H9 (cell line): ENCODE data around the gene TTC28. TPM values are rescaled to one million over a fixed set of nuclear protein-coding genes. Genes with fewer than 3 reads are reported as not detected.

Source experiments
- DNase-seq: peaks from one replicate; pipeline ENCODE4 v3.0.0-alpha.2; 2017
- H2AFZ ChIP-seq: one replicate; pipeline ENCODE4 v1.6.1; 2013; ENCODE audit warnings: mild to moderate bottlenecking, low read length, control low read depth, moderate library complexity
- H2AK5ac ChIP-seq: 2 replicates; pipeline ENCODE4 v1.6.1; 2013; ENCODE audit warnings: low read length, control low read depth, mixed read lengths; ENCODE audit not compliant: insufficient read length
- H2BK120ac ChIP-seq: one replicate; pipeline ENCODE4 v1.6.1; 2013; ENCODE audit warnings: low read depth, mild to moderate bottlenecking, low read length, control low read depth, inconsistent platforms; ENCODE audit not compliant: poor library complexity, severe bottlenecking
- H2BK12ac ChIP-seq: 2 replicates; pipeline ENCODE4 v1.6.1; 2013; ENCODE audit warnings: low read length, control low read depth, mixed read lengths, low read depth; ENCODE audit not compliant: insufficient read length
- H2BK15ac ChIP-seq: 2 replicates; pipeline ENCODE4 v1.6.1; 2013; ENCODE audit warnings: low read depth, low read length, control low read depth
- H2BK20ac ChIP-seq: one replicate; pipeline ENCODE4 v1.6.1; 2013; ENCODE audit warnings: low read depth, mild to moderate bottlenecking, low read length, control low read depth, inconsistent platforms; ENCODE audit not compliant: poor library complexity, severe bottlenecking
- H2BK5ac ChIP-seq: 2 replicates; pipeline ENCODE4 v1.6.1; 2013; ENCODE audit warnings: low read length, control low read depth, mixed read lengths; ENCODE audit not compliant: insufficient read length
- H3K14ac ChIP-seq: 2 replicates; pipeline ENCODE4 v1.6.1; 2013; ENCODE audit warnings: low read length, control low read depth; ENCODE audit not compliant: insufficient read depth
- H3K18ac ChIP-seq: 2 replicates; pipeline ENCODE4 v1.6.1; 2013; ENCODE audit warnings: low read depth, mild to moderate bottlenecking, mixed read lengths, low read length, control low read depth; ENCODE audit not compliant: insufficient read length
- H3K23ac ChIP-seq: 2 replicates; pipeline ENCODE4 v1.6.1; 2013; ENCODE audit warnings: low read length, control low read depth, mixed read lengths, low read depth; ENCODE audit not compliant: insufficient read length
- H3K23me2 ChIP-seq: 2 replicates; pipeline ENCODE4 v1.6.1; 2013; ENCODE audit warnings: low read depth, mild to moderate bottlenecking, mixed read lengths, low read length, control low read depth; ENCODE audit not compliant: insufficient read length, poor library complexity, severe bottlenecking
- H3K27ac ChIP-seq: 2 replicates; pipeline ENCODE4 v1.5.1; 2013; ENCODE audit warnings: low read length, control low read depth, mixed read lengths, low read depth; ENCODE audit not compliant: insufficient read length
- H3K27me3 ChIP-seq: 2 replicates; pipeline ENCODE4 v1.6.1; 2013; ENCODE audit warnings: low read length, control low read depth, inconsistent platforms; ENCODE audit not compliant: insufficient read depth
- H3K4ac ChIP-seq: 2 replicates; pipeline ENCODE4 v1.6.1; 2013; ENCODE audit warnings: low read depth, mild to moderate bottlenecking, control low read depth, inconsistent platforms, low read length, moderate library complexity
- H3K4me1 ChIP-seq: 2 replicates; pipeline ENCODE4 v1.6.1; 2013; ENCODE audit warnings: low read length, control low read depth, inconsistent platforms; ENCODE audit not compliant: insufficient read depth
- H3K4me2 ChIP-seq: 2 replicates; pipeline ENCODE4 v1.6.1; 2013; ENCODE audit warnings: low read length, control low read depth, mixed read lengths; ENCODE audit not compliant: insufficient read length, insufficient read depth
- H3K56ac ChIP-seq: 2 replicates; pipeline ENCODE4 v1.6.1; 2013; ENCODE audit warnings: low read depth, mild to moderate bottlenecking, mixed read lengths, low read length, control low read depth; ENCODE audit not compliant: insufficient read length
- H3K79me1 ChIP-seq: 2 replicates; pipeline ENCODE4 v1.6.1; 2013; ENCODE audit warnings: low read depth, mild to moderate bottlenecking, moderate library complexity, low read length, control low read depth, inconsistent platforms; ENCODE audit not compliant: insufficient read depth, poor library complexity, severe bottlenecking
- H3K79me2 ChIP-seq: 2 replicates; pipeline ENCODE4 v1.6.1; 2013; ENCODE audit warnings: low read length, control low read depth, inconsistent platforms; ENCODE audit not compliant: insufficient read depth
- H3K9ac ChIP-seq: 2 replicates; pipeline ENCODE4 v1.6.1; 2013; ENCODE audit warnings: low read length, control low read depth, mixed read lengths; ENCODE audit not compliant: insufficient read length; ENCODE audit errors: extremely low read depth
- H3K9me3 ChIP-seq: one replicate; pipeline ENCODE4 v1.6.1; 2013; ENCODE audit warnings: low read depth, low read length, inconsistent platforms; ENCODE audit not compliant: control insufficient read depth
- H3T11ph ChIP-seq: one replicate; pipeline ENCODE4 v1.6.1; 2013; ENCODE audit warnings: mild to moderate bottlenecking, low read length, control low read depth, inconsistent platforms
- H4K20me1 ChIP-seq: one replicate; pipeline ENCODE4 v1.6.1; 2013; ENCODE audit not compliant: control insufficient read depth, insufficient read length, insufficient read depth
- H4K5ac ChIP-seq: 2 replicates; pipeline ENCODE4 v1.6.1; 2013; ENCODE audit warnings: low read depth, mild to moderate bottlenecking, mixed read lengths, low read length, control low read depth; ENCODE audit not compliant: insufficient read length
- H4K8ac ChIP-seq: replicated peaks from 2 replicates; pipeline ENCODE4 v1.6.1; 2013; ENCODE audit warnings: low read length, control low read depth, mixed read lengths, low read depth; ENCODE audit not compliant: insufficient read length
- H4K91ac ChIP-seq: 2 replicates; pipeline ENCODE4 v1.6.1; 2013; ENCODE audit warnings: low read depth, mild to moderate bottlenecking, moderate library complexity, mixed read lengths, low read length, control low read depth; ENCODE audit not compliant: insufficient read length
- H3K27ac Mint-ChIP-seq, 3 experiments: 2 replicates in 2 of 3; 3 replicates in 1 of 3; pipeline ENCODE4 v1.8.0; 2020 to 2021; ENCODE audit warnings: mixed read lengths in 3 of 3, mild to moderate bottlenecking in 1 of 3, moderate library complexity in 1 of 3
- H3K27me3 Mint-ChIP-seq: 2 replicates; pipeline ENCODE4 v1.8.0; 2021; ENCODE audit warnings: low read depth, mild to moderate bottlenecking, moderate library complexity, mixed read lengths
- H3K36me3 Mint-ChIP-seq, 3 experiments: 2 replicates in 2 of 3; 3 replicates in 1 of 3; pipeline ENCODE4 v1.8.0; 2020 to 2021; ENCODE audit warnings: low read depth in 3 of 3, mixed read lengths in 3 of 3; ENCODE audit not compliant: insufficient read depth in 1 of 3
- H3K4me1 Mint-ChIP-seq, 2 experiments: 2 replicates each; pipeline ENCODE4 v1.8.0; 2020; ENCODE audit warnings: mixed read lengths in 2 of 2
- H3K4me3 Mint-ChIP-seq, 2 experiments: 2 replicates in 1 of 2; 3 replicates in 1 of 2; pipeline ENCODE4 v1.8.0; 2020 to 2021; ENCODE audit warnings: mild to moderate bottlenecking in 2 of 2, mixed read lengths in 2 of 2, moderate library complexity in 1 of 2
- H3K9me3 Mint-ChIP-seq, 2 experiments: 2 replicates in 1 of 2; 3 replicates in 1 of 2; pipeline ENCODE4 v1.8.0; 2020; ENCODE audit warnings: mild to moderate bottlenecking in 2 of 2, mixed read lengths in 2 of 2, moderate library complexity in 1 of 2
- CTCF ChIP-seq: fragments of 200-600 bp; sonication (generic); conservative IDR thresholded peaks from 3 replicates; pipeline ENCODE4 v1.8.0; 2021; ENCODE audit warnings: antibody characterized with exemption, mild to moderate bottlenecking
- WGBS: extraction: QIAGEN DNeasy Blood & Tissue Kit; methylation state at CpG from one replicate; pipeline ENCODE4 v1.1.7; 2013; ENCODE audit warnings: missing lambda C conversion rate, low lambda C conversion rate, mixed read lengths; ENCODE audit not compliant: insufficient read length; ENCODE audit errors: extremely low coverage; 5-methylcytosine and 5-hydroxymethylcytosine counted together
- total RNA-seq: library from RNA; stranded (reverse); gene quantifications from 2 replicates; pipeline ENCODE4 v1.2.1, GENCODE V29; 2021

TTC28 gene
- total RNA-seq, 1 experiment from 2014 or later = 13.6 TPM

GRCh38 chr22:28025333-28025732 is 654.3 kb downstream of the TTC28 start:
- Histone ChIP-seq H2BK12ac (no peak overlapping the region), H3K79me1 (no peaks in the 10 kb centered on the region), H4K20me1 (no peaks in the 10 kb centered on the region), H3K4me1 (no peaks in the 10 kb centered on the region), H2BK5ac (no peak overlapping the region), H2BK20ac (no peak overlapping the region), H3K4me2 (no peak overlapping the region), H3K9ac (no peak overlapping the region), H3K27me3 (no peaks in the 10 kb centered on the region), H3K79me2 (no peaks in the 10 kb centered on the region), H2AFZ (no peak overlapping the region), H4K5ac (no peak overlapping the region), H3K9me3 (no peaks in the 10 kb centered on the region), H4K8ac (no peak overlapping the region), H3K18ac (no peak overlapping the region), H3K23me2 (no peaks in the 10 kb centered on the region), H3K56ac (no peak overlapping the region), H4K91ac (no peak overlapping the region), H2AK5ac (no peak overlapping the region), H2BK120ac (no peak overlapping the region), H3T11ph (no peak overlapping the region), H3K27ac (no peak overlapping the region), H3K14ac (no peak overlapping the region), H3K4ac (no peak overlapping the region), H2BK15ac (no peak overlapping the region), H3K23ac (no peak overlapping the region)
- Mint-ChIP-seq H3K9me3 (no peaks in the 10 kb centered on the region; a peak in 1 of 5 replicates), H3K4me3 (no peak overlapping the region), H3K27me3 (peaks cover 1% of the 10 kb centered on the region; the same call in 1 of the 2 replicates), H3K4me1 (peaks cover 2 to 5% of the 10 kb centered on the region in 2 experiments; a peak in 3 of 4 replicates), H3K27ac (no peak overlapping the region), H3K36me3 (no peaks in the 10 kb centered on the region)
- DNase-seq = no peak
- no peak for TF ChIP-seq CTCF
- WGBS = no CpG with 5 or more reads among the region's 7 CpGs
